Fibroblast of gingiva (primary cell): ENCODE results near the gene NUP155.
"Not testable (repeated sequence)": the region's sequence is repeated elsewhere in the genome, so short reads cannot be mapped to it uniquely, and the experiment has no call there.

ENCODE experiments used
- DNase-seq: peaks from one replicate; pipeline ENCODE4 v3.0.0-alpha.2; 2011; ENCODE audit warnings: low read depth

The NUP155 gene

DNA sequence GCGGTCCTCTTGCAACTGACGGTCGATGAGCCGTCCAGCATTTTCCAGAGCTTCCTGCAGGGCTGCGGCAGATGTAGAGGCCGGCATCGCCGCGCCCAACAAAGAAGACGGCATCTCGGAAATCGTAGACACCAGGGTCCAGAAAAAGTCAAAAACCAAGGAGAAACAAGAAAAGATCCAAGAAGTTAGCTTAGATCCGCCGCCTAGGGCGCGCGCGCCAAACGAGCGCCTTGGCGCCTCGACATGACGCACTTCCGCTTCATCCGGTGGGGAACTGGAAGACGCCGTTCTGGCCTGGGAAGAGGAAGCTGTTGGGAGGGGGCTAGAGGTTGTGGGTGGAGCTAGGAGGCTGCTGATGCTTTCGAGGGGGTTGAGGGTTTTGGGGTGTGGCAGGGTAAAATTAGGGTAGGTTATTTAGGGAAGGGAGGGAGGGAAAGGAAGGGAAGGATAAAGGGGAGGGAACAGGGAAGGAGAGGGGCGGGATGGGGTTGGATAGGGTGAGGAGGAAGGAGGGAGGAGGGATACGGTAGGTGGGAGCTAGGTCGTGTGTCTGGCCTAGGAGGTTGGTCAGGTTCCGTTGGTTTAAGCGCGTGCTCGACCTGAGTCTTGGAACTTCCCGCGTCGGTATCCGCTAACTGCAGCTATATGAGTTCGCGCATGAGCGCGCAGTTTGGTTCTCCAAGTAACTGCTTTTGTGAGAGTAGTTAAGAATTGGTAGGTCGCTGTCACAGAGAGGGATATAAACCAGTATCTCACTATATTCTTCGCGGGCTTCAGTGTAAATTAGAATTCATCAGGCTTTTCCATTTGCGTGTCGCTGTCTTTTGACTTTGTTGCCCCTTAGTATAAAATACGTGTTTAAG lies at the start of gene NUP155:
Gene NUP155 (minus strand): TSS at position 243 of the 863 bp plus-strand sequence. CDS start 129 bp downstream, at position 114.
- peak; percentile 92 for DNase-seq

DNA sequence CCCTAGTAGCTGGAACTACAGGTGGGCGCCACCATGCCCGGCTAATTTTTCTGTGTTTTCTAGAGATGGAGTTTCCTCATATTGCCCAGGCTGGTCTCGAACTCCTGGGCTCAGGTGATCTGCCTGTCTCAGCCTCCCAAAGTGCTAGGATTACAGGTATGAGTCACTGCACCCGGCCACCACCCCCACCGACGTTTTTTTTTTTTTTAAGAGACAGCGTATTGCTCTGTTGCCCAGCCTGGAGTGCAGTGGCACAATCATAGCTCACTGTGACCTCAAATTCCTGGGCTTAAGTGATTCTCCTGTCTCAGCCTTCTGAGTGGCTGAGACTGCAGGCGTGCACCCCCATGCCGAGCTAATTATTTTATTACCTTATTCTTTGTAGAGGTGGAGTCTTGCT lies 46.4 kb upstream of the NUP155 start:
- no peak for DNase-seq

DNA sequence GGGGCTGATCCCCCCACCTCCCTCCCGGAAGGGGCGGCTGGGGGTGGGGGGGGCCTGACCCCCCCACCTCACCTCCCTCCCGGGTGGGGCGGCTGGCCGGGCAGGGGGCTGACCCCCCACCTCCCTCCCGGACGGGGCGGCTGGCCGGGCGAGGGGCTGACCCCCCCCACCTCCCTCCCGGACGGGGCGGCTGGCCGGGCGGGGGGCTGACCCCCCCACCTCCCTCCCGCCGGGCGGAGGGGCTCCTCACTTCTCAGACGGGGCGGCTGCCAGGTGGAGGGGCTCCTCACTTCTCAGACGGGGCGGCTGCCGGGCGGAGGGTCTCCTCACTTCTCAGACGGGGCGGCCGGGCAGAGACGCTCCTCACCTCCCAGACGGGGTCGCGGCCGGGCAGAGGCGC lies 44.5 kb upstream of the NUP155 start:
- DNase-seq: not testable (repeated sequence)

DNA sequence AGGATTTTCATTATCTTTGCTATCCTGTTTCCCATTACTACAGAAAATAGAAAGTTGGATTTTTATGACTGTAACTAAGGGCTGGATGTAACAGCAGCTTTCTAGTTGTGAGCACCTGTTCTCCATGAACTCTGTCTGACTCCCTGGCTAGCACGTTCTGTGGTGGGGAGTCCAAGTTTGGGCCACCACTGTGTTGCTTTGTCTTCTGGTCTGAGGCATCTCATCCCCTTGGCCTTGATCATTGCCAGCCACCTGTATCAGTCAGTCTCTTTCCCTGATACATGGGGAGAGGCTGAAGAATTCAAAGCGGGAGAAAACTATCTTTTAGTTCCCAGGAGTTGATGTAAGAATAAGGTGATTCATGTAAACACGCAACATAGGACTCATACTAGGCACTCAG lies 41.6 kb upstream of the NUP155 start:
- no peak for DNase-seq

DNA sequence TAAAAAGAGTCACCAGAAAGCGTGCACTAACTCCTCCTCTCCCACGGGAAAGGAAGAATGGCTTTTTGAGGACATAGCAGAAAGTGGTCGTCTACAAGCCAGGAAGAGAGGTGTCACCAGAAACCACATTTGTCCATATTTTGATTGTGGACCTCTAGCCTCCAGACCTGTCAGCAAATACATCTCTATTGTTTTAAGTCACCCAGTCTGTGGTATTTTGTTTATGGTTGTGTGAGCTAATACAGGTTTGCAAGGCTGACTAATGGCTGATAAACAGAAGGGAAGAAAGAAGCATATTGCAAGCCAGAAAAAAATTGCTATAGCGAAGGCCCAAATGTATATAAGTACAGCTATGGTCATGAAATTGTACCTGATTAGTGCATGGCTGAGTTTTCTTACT lies 29.6 kb upstream of the NUP155 start:
- no peak for DNase-seq

DNA sequence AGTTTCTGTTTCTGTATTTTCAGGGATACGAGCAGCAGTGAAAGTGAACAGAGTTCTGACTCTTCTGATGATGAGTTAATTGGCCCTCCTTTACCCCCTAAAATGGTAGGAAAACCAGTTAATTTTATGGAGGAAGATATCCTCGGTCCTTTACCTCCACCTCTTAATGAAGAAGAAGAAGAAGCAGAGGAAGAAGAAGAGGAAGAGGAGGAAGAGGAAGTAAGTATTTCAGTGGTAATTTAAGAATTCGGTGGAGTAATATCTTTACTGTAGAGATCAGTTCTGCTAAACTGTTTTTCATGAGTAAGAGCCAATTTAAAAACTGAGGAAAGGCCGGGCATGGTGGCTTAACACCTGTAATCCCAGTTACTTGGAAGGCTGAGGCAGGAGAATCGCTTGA lies 25.4 kb upstream of the NUP155 start:
- no peak for DNase-seq

DNA sequence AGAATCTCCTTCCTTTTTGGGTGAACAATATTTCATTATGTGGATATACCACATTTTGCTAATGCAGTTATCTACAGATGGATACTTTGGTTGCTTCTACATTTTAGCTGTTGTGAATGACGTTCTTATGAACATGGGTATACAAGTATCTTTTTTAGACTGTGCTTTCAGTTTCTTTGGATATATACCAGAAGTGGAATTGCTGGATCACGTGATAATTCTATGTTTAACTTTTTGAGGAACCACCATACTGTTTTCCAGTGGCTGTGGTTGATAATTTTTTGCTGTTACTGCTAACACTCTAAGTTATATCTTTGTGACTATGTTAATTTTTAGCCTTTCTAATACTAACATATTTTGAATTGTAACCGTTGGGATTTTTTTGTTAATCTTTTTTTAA lies 20.7 kb upstream of the NUP155 start:
- DNase-seq: no peak

DNA sequence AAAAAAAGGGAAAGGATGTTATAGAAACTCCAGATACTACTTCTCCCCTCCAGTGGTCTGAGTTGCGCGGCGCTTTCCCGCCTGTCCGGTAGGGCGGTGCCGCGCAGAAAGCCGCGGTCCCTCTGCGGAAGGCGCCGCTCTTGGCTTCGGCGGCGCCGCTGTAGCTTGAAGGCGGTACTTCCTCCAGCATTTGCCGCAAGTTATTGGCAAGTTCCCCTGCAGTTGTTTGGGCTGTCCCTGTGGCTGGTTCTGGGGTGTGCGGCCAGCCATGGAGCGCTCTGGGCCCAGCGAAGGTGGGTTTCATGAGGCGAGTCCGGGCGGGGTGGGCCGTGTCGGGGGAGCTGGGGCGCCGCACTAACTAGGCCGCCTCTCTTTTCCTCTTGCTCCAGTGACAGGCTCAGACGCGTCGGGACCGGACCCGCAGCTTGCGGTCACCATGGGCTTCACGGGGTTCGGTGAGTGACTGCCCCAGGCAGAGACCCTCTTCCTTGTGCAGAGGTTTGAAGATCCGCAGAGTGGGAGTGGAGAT lies 8.3 kb upstream of the NUP155 start, which contains the start of gene WDR70:
Gene WDR70 (plus strand): TSS at position 219 of the 529 bp plus-strand sequence. CDS start 50 bp downstream, at position 269.
- DNase-seq: peak; percentile 93

DNA sequence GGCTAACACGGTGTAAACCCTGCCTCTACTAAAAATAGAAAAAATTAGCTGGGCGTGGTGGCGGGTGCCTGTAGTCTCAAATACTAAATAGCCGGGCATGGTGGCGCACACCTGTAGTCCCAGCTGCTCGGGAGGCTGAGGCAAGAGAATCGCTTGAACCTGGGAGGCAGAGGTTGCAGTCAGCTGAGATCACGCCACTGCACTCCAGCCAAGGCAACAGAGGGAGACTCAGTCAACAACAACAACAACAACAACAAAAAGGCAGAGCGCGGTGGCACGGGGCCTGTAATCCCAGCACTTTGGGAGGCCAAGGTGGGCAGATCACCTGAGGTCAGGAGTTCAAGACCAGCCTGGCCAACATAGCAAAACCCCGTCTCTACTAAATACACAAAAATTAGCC lies 7.2 kb upstream of the NUP155 start:
- DNase-seq: not testable (repeated sequence)

DNA sequence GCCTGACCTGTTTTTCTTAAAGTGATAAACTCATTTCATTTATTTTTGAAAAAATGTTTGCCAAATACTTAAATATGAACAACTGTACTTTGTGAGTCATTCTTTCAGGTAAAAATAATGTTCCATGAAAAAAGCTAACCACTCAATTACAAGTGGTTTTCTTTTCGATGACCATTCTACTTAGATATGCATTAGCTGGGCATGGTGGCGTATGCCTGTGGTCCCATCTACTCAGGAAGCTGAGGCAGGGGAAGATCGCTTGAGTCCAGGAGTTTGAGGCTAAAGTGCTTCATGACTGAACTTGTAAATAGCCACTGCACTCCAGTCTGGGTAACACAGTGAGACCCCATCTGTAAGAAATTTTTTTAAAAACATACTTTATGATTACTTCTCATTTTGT lies 4.2 kb upstream of the NUP155 start:
- DNase-seq: no peak

DNA sequence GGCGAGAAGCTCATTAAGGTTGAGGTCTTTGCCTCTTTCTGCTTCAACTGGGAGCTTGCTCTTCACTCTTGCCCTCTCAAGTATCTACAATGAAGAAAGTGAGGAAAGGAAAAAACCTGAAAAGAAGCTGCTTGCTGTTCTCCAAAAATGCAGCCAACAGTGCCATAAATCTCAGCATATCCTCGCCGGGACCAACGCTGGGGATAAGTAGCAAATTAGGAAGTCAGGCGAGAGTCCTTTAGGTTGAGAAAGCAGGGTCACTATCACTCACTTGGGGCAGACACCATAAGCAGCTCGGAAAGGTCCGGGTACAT lies 399 bp downstream of the NUP155 start:
- DNase-seq: no peak

DNA sequence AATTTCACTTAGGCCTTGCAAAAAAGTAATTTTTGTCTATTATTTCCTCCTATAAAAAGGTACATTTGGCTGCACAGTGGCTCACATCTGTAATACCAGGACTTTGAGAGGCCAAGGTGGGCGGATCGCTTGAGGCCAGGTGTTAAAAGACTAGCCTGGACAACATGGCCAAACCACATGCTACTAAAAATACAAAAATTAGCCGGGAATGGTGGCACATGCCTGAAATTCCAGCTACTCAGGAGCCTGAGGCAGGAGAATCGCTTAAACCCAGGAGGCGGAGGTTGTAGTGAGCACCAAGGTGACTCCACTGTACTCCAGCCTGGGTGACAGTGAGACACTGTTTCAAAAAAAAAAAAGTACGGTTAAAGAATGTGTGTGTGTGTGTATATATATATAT lies 15.7 kb downstream of the NUP155 start:
- no peak for DNase-seq

DNA sequence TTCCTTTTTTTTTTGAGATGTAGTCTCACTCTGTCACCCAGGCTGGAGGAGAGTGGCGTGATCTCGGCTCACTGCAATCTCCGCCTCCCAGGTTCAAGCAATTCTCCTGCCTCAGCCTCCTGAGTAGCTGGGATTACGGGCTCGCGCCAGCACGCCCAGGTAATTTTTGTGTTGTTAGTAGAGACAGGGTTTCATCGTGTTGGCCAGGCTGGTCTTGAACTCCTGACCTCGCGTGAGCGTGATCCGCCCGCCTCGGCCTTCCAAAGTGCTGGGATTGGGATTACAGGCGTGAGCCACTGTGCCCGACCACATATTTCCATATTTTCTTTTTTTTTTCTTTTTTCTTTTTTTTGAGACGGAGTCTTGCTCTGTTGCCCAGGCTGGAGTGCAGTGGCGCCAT lies 28.2 kb downstream of the NUP155 start:
- not testable (repeated sequence) for DNase-seq

DNA sequence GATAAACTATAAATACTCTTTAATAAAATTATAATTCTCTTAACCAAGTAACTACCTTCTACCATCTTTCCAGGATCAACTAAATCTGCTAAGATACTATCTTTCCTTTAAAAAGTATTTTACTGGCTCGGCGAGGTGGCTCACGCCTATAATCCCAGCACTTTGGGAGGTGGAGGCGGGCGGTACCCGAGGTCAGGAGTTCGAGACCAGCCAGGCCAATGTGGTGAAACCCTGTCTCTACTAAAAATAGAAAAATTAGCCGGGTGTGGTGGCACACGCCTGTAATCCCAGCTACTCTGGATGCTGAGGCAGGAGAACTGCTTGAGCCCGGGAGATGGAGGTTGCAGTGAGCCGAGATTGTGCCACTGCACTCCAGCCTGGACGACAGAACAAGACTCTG lies 36.2 kb downstream of the NUP155 start:
- DNase-seq: not testable (repeated sequence)

DNA sequence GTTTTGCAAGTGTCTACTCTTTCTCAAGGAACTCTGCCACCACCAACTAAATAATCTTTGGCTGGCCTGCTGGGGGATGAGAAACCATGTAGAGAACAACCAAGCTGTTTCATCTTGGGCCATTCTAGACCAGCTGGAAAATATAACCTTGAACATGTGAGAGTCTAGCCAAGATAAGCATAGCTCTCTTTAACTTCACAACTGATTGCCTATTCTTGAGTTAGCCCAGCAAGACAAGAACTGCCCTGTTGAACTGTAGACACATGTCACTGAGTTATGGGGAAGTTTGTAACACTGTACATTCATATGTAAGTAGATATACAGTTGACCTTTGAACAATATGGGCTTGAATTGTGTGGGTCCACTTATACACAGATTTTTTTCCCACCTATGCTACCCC lies 44.4 kb downstream of the NUP155 start:
- DNase-seq: no peak

DNA sequence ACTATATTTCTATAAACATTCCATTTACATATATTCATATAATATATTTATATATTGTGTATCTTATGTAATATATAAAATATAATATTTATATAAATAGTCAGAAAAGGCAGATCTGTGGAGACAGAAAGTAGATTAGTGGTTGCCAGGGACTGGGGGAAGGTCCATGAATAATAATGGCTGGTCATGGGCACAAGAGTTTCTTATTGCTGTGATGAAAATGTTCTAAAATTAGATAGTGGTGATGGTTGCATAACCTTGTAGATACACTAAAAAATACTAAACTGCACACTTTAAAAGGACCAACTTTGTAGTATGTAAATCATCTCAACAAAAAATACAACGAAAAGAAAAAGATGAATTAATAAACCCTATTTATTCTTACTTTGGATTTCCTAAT lies 47.3 kb downstream of the NUP155 start:
- no peak for DNase-seq

DNA sequence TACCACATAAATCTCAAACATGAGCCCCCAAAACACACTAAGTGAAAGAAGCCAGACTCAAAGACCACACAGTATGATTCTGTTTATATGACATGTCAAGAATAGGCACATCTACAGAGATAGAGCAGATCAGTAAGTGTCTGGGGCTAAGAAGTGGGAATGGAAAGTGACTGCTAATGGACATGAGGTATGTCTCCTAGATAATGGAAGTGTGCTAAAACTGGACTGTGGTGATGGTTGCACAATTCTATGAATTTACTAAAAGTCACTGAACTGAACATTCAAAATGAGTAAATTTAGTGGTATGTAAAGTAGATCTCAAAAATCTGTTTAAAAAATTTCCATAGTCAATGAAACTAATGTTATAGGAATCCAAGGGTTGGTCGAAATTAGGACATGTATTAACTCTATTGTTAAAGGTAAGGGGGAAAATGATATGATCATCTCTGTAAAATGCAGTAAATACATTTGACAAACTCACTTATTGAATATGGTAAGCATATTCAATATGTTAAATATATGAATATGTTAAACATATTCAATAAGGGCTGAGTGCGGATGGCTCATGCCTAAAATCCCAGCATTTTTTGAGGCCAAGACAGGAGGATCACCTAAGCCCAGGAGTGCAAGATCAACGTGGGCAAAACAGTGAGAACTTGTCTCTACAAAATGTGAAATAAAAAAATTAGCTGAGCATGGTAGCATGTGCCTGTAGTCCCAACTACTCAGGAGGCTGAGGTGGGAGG lies 51.7 kb downstream of the NUP155 start:
- DNase-seq: no peak

DNA sequence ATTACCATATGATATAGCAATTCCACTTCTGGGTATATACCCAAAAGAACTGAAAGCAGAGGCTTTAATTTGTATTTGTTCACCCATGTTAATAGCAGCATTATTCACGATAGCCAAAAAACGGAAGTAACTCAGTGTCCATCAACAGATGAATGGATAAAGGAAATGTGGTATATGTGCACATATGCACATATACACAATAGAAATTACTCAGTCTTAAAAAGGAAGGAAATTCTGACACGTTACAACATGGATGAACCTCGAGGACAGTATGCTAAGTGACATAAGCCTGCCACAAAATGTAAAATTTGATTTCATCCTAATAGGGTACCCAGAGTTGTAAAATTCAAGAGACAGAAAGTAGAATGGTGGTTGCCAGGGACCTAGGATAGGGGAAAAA lies 54.9 kb downstream of the NUP155 start:
- DNase-seq: no peak

DNA sequence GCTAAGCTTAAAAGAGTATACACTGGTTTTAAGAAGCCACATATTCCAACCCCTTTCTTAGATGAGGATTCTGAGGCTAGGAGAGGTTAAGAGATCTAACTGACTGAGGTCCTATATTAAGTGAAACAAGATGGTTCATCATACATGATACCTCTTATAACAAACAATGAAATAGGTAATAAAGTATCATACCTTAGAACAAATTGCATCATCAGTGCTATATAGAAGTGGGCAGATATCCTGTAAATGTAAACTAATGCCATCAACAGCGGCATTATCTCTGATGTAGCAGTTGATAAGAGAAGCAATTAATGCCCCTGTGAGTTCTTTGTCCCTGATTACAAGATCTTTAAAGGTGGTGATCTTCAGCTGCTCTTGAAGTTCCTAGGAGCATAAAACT lies 60.5 kb downstream of the NUP155 start:
- no peak for DNase-seq

DNA sequence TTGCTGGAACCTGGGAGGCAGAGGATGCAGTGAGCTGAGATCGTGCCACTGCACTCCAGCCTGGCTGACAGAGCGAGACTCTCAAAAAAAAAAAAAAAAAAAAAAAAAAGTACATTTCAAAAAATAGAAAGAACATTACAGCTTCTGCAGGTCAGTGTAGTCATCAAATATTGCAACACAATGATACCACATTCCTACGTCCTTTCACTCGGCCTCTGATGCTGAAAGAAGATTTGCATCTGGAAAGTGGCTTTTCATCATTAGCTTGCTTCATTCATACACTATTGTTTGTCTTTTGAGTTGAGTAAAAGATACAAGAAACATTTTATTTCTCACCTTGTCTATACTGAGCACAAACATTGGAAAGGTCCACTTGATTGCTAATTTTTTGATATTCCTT lies 62.1 kb downstream of the NUP155 start:
- peak; percentile 24 for DNase-seq

DNA sequence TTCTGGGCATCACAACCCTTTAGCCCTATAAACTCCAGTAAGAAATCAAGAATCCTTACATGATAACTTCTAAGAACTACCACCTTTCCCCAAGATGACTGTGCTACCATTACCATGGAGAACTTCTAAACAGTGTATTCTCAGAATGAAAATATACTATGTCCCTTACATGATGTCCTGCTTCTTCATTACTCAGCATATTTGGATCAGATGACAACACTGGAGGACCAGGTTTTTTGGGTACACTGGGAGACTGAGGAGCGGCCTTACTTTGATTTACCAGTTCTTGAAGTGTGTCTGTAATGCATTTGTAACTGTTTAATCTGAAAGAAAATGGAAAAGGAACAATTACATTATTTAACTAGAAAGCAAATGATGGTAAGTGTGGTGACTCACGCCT lies 66.0 kb downstream of the NUP155 start:
- no peak for DNase-seq

DNA sequence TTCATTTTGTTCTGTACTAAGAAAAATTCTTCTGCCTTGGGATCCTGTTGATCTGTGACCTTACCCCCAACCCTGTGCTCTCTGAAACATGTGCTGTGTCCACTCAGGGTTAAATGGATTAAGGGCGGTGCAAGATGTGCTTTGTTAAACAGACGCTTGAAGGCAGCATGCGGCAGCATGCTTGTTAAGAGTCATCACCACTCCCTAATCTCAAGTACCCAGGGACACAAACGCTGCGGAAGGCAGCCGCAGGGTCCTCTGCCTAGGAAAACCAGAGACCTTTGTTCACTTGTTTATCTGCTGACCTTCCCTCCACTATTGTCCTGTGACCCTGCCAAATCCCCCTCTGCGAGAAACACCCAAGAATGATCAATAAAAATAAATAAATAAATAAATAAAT lies 74.6 kb downstream of the NUP155 start:
- DNase-seq: not testable (repeated sequence)

DNA sequence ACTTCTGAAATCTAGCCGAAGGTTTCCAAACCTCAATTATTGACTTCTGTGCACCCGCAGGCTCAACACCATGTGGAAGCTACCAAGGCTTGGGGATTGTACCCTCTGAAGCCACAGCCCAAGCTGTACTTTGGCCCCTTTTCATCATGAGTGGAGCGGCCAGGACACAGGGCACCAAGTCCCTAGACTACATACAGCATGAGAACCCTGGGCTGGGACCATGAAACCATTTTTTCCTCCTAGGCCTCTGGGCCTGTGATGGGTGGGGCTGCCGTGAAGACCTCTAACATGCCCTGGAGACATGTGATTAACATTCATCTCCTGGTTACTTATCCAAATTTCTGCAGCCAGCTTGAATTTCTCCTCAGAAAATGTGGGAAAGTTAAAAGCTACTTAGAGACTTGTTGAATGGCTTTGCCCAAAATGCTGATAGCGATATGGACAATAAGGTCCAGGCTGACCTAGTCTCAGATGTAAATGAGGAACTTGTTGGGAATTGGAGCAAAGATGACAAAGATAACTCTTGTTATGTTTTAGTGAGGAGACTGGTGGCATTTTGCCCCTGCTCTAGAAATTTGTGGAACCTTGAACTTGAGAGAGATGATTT lies 87.6 kb downstream of the NUP155 start:
- no peak for DNase-seq
